GM12865 (cell line): ENCODE data around the gene ZNF181.

Experiments
- DNase-seq: peaks from one replicate; pipeline ENCODE4 v3.0.0; 2010; ENCODE audit warnings: low read depth
- H3K4me3 ChIP-seq: 2 replicates; pipeline ENCODE4 v1.5.1; 2011; ENCODE audit warnings: mild to moderate bottlenecking, low read depth, low read length, control low read depth
- CTCF ChIP-seq: IDR thresholded peaks from 2 replicates; pipeline ENCODE4 v1.5.1; 2011; ENCODE audit warnings: low read length, control low read depth, low read depth, inconsistent platforms; ENCODE audit not compliant: insufficient read depth; ENCODE audit errors: missing control alignments

The ZNF181 gene

GRCh38 chr19:34707661-34708060 lies 26.4 kb upstream of the ZNF181 start:
- no peak for DNase-seq
- no peak overlapping the region for H3K4me3 ChIP-seq
- TF ChIP-seq CTCF: no peak

GRCh38 chr19:34711890-34712289 lies 22.2 kb upstream of the ZNF181 start:
- DNase-seq: no peak
- TF ChIP-seq CTCF: no peak
- no peak overlapping the region for H3K4me3 ChIP-seq

- peak; percentile 78 for DNase-seq
- H3K4me3 ChIP-seq: no peak overlapping the region
- peak; percentile 47 for TF ChIP-seq CTCF
Measured at GRCh38 chr19:34712395-34713261, 21.4 kb upstream of the ZNF181 start.

GRCh38 chr19:34713262-34713637 lies 20.8 kb upstream of the ZNF181 start:
- TF ChIP-seq CTCF: no peak
- no peak for DNase-seq

GRCh38 chr19:34715357-34715756 lies 18.7 kb upstream of the ZNF181 start:
- TF ChIP-seq CTCF: no peak
- no peak for DNase-seq
- H3K4me3 ChIP-seq: no peak overlapping the region

More at GRCh38 chr19:34713262-34713637, 20.8 kb upstream of the ZNF181 start:
- H3K4me3 ChIP-seq: no peak overlapping the region

- no peak overlapping the region for H3K4me3 ChIP-seq
- no peak for DNase-seq
- TF ChIP-seq CTCF: no peak
Measured at GRCh38 chr19:34722353-34722752, 11.7 kb upstream of the ZNF181 start.

- DNase-seq: no peak
- TF ChIP-seq CTCF: no peak
- no peak overlapping the region for H3K4me3 ChIP-seq
Measured at GRCh38 chr19:34725400-34725799, 8.6 kb upstream of the ZNF181 start.
